Measurements from ENCODE around the gene ZNF487.

GRCh38 chr10:43408331-43408709 lies 28.6 kb upstream of the ZNF487 start:
- TF ChIP-seq CTCF (IDR thresholded peaks at IDR 0.05) (no peak), POLR2AphosphoS5 (IDR thresholded peaks at IDR 0.05; ENCODE audit: low read depth, low read length) (no peak), SIN3A (IDR thresholded peaks at IDR 0.05; ENCODE audit: borderline replicate concordance, insufficient read depth, low read depth, low read length) (no peak), REST (IDR thresholded peaks at IDR 0.05; ENCODE audit: insufficient read depth in 1 of 2, low read depth in 2 of 2, low read length in 1 of 2) (no peak), TCF7L2 (IDR thresholded peaks at IDR 0.05; ENCODE audit: low read depth, low read length) (no peak)

All from Panc1 (cell line).